G401 (cell line): Measurements from ENCODE around the gene PLD1. TPM values are rescaled to one million over a fixed set of nuclear protein-coding genes. Genes with fewer than 3 reads are reported as not detected.

ENCODE experiments used
- DNase-seq: peaks from one replicate; pipeline ENCODE4 v3.0.0-alpha.2; 2015; ENCODE audit warnings: low spot score
- in situ Hi-C: cut with HindIII; loops from 2 replicates; pipeline ENCODE4 v1.10.0; 2016; ENCODE audit warnings: low sequenced_read_pairs, mixed read lengths
- total RNA-seq: library from RNA; depleted of rRNA; stranded (reverse); fragments of >200 nt; shearing (Covaris generic); gene quantifications from 2 replicates; pipeline ENCODE4 v1.2.3, GENCODE V29; 2014

The PLD1 gene
- total RNA-seq, 1 experiment from 2014 or later, result not detected

DNA sequence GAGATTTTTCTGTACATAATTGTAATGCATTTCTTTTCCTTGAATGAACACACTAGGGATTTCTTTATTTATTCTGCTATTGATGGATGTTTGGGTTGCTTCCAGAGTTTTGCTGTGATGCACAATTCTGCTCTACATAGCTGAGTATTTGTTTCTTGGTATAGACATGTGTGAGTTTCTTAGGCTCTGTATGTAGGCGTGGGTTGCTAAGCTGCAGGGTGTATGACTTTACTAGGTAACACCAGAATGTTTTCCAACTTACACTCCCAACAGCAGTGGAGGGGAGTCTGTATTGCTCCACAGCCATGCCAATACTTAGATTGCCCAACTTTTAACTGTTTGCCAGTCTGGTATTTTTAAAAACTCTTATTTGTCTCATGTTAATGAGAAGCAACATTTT is 194.6 kb downstream of the PLD1 start:
- in situ Hi-C loops, result no loop called here
- no peak for DNase-seq

DNA sequence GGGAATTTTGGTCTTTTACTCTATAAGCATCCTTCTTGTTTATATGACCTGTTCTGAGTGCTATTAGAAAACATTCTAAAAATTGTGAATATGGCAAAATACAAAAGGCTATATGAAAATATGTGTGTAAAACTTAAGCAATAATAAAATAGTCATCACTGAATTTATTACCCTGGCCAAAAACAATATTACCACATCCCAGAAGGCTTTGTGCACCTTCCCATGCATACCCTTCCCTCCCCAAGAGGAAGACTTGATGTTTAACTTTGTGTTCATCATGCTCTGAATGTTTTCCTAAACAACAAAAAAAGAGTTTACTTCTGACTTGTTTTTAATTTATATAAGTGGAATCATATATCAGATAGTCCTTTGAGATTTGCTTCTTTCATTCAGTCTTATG is 195.0 kb downstream of the PLD1 start:
- in situ Hi-C loops, result no loop called here
- no peak for DNase-seq

DNA sequence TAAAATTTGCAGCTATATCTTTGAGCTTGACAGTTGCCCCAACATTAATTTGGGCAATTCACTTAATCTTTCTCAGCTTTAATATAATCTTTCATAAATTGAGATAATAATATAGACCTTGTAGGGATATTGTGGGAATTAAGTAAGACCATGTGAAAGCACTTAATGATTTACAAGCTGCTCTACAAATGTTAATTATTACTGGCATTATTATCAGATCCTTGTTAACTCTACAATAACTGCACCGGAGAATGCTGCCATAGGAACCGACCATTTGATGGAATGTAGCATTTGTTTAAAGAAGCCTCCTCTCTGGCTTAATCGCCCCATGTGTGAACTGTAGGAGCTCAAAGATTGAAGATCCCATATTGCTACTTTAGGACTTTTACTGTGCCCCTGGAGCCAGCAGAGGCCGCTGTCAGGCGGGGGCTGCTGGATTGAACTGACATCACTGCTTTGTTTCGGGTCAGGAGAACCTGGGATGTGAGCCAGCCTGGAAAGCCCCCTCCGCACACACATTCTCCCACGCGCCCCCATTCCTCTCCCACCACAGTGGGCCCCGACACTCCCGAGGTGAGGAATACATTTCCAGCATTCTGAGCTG is 195.9 kb downstream of the PLD1 start:
- peak; percentile 9 for DNase-seq

DNA sequence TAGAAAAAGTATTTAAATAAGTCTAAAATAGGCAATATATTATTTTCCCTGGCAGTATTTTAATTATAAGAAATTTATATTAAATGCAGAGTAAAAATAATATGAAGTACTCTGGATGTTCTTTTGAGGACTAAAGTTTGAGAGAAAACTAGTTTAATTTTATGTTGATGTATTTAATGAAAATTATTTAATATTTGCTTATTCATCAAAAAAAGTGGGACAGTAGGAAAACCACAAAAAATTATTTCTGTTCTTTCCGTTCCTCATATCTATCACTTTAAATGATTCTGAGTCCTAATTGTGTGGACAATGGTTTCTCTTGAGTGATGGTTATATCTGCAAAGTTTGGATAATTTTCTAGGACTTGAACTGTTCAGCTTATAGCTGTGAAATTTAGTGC is 202.8 kb downstream of the PLD1 start:
- no peak for DNase-seq
- in situ Hi-C loops, result no loop called here

More for the DNA sequence above, 195.9 kb downstream of the PLD1 start:
- in situ Hi-C loops, result no loop called here

DNA sequence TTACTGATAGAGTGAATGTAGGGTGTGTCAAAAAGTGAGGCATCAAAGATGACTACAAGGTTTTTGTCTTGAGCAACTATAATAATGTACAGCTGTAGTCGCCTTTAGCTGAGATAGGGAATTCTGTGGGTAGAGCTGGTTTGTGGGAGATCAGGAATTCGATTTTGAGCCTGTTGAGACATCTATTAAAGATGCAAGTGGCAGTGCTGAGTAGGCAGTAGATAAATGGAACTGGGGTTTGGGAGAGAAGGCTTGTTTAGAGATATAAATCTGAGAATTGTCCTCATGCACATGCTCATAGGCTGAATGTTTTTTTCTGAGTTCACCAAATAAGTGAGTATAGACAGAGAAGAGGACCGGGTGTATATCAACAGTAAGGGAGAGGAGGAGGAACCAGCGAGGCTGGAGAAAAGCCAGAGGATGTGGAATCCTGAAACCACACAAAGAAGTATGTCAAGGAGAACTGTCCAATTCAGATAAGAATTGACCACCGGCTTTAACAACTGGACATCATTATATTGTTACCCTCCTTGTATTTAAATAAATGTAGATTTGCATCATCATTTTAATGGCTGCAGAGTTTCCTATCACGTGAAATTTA is 204.0 kb downstream of the PLD1 start:
- DNase-seq, result no peak
- in situ Hi-C loops, result no loop called here

DNA sequence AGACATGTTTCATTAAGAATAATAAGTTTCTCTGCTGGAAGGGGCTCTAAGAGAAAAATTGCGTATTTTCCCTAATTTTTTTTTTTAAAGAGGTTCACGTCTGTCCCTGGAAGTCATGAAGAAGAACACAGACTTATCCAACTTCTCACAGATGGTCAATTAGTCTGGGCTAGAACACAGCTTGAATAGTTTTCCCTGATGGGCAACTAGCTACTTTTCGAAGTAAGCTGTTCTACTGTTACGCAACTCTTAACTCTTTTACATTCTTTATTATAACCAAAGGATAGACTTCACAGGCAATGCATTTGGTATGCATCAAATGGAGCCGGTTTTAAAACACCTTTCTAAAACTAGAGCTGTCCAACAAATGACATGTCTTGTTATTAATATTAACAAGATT is 205.9 kb downstream of the PLD1 start:
- in situ Hi-C loops, result no loop called here
- no peak for DNase-seq

DNA sequence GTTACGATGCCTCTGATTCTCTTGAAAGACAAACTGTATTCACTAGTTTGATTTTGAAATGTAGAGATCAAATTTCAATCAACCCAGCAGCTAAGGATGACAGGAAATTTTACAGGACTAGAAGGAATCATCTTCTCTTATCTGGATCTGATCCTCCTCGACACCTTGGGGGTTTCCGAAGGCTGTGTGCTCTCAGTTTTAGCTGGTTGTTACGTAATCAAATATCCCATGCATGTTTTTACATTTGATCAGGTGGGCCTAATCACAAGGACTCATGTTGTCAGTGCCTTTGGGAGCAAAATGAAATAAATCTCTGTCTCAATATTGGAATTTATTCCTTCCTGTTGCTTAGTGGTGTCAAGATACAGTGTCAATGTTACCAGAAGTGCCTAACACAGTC is 208.2 kb downstream of the PLD1 start:
- no peak for DNase-seq
- in situ Hi-C loops, result no loop called here

DNA sequence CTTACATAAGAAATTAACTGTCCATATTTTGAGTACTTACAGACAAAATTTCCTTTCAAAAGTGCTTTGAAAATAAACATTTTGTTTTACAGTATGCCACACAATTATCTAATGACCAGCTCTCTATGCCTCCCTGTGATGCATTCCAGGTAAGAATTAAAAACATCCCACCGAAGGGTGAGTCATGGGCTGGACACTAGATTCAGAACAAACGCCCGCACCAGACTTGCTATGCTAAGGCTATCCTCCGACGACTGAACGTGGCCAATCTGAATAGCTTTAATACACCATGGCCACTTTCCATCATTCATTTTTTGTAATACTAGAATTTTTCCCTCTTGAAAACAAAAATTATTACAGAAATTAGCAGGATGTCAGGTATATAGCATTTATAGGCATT is 210.3 kb downstream of the PLD1 start:
- in situ Hi-C loops, result no loop called here
- DNase-seq, result no peak

DNA sequence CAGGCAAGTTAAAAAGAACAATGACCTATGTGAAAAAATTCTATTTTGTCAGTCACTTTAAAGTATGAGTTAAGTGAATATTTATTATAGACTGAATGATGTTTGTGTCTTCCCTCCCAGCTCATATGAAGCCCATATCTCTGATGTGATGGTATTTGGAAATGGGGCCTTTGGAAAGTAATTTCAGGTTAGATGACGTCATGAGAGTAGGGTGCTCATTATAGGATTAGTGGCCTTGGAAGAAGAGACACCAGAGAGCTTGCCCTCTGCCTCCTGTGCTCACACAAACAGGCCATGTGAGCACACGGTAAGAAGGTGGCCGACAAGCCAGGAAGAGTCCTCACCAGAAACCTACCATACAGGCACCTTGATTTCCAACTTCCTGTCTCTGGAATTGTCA is 211.3 kb downstream of the PLD1 start:
- in situ Hi-C loops, result no loop called here
- no peak for DNase-seq

DNA sequence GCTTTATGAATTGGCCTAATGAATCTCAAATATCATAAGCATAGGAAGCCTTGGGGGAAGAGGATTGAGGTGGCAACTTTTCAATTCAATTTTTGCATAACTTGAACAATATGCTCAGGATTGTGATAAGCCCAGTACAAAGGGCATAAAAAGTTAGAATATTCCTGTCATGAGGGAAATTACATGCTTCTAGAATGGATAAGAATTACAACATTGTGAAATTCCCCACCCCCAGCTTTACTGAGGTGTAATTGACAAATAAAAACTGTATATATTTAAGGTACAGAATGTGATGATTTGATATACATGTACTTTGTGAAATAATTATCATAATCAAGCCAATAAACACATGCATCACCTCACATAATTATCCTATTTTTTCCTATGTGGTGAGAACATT is 217.5 kb downstream of the PLD1 start:
- DNase-seq, result no peak
- in situ Hi-C loops, result no loop called here

DNA sequence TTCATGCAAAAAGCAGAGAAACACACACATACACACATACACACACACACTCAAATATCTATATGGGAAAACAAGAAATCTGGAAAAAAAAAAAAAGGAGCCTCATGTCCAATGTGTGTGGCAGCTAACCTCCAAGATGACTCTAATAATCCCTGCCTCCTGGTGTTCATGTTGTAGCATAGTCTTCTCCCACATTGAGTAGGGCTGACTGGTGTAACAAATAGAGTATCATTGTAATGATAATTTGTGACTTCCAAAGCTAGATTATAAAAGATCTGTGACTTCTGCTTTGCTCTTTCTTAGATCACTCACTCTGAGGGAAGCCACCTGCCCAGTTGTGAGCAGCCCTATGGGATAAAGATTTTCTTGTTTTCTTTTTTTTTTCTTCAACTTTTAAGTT is 219.2 kb downstream of the PLD1 start:
- no peak for DNase-seq
- in situ Hi-C loops, result no loop called here

DNA sequence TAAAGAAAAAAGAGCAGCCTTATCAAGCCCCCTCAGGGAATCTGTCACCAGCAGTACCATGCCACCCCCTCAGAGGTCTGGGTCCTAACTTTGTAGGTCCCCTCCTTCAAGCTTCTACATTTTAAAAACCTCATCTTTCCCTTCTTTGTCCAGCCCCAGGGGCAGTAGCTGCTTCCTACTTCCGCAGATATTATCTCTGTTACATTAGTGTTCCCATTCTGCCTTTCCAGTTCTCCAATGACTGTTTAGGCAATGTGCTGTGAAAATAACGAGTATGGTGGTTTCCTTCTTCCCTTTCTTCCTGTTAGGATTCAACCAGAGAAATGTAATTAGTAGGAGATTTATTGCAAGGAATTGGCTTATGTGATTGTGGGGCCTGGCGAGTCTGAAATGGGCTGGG is 224.0 kb downstream of the PLD1 start:
- no peak for DNase-seq
- in situ Hi-C loops, result no loop called here

DNA sequence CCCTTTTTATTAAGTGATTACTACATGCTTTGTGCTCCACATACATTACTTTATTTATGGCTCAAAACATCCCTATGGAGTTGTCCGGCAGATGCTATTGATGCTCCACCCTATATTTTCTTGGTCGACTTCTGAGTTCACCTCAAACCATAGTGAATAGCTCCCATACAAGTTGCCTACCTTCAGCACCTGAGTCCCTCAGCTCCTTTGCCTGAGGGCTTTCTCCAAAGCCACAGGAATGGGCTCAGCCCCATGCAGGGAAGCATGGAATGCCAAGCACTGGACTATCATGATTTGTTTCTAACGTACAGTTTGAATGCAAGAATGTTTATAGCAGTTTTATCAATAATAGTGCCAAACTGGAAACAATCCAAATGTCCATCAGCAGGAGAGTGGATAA is 225.2 kb downstream of the PLD1 start:
- no peak for DNase-seq
- in situ Hi-C loops, result no loop called here

DNA sequence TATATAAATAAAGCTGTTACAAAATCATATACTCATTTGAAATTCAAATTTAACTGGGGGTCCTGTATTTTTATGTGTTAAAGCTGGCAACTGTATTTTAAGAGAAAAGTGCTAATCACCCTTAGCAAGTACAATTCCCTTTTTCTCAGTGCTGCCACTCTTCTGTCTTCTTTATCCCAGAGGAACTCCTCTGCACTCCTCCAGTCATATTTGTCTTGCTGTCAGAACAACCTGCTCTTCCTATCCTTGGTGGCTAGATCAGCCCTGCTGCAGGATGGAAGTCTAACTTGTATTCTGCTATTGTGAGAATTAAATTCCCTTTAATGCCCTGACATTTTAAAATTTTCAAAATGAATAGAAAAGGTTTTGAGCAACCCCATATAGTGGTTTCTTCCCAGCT is 226.2 kb downstream of the PLD1 start:
- no peak for DNase-seq
- in situ Hi-C loops, result no loop called here

DNA sequence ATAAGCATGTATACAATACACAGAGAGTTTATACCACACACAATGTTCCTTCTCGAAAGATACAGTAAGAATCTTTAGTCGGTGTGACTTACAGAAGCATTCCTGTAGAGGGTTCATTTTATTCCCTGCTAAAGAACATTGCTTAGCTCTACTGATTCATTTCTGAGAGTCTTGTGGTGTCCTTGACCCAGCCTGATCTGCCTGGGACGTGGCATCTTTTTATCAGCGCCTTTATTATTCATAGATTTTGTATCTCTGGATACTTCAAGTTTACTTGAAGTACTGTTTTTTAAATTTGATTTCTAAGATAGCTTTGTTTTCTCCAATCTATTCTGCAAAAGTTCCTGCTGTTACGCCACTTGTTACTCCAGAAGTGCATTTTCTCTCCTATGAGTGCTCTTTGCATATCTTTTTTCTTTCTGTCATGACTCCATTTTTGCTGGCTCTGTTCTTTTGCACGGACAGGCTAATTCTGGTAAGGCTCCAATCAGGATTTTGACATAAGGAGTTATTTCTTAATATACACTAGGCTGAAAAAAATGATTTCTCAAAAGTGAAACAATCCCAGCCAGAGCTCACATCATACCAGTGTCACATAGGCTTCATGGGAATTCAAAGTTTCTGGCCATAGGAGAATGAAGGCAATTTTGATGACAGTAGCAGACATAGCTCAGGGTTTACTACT is 235.6 kb downstream of the PLD1 start:
- in situ Hi-C loops, result no loop called here
- DNase-seq, result no peak

DNA sequence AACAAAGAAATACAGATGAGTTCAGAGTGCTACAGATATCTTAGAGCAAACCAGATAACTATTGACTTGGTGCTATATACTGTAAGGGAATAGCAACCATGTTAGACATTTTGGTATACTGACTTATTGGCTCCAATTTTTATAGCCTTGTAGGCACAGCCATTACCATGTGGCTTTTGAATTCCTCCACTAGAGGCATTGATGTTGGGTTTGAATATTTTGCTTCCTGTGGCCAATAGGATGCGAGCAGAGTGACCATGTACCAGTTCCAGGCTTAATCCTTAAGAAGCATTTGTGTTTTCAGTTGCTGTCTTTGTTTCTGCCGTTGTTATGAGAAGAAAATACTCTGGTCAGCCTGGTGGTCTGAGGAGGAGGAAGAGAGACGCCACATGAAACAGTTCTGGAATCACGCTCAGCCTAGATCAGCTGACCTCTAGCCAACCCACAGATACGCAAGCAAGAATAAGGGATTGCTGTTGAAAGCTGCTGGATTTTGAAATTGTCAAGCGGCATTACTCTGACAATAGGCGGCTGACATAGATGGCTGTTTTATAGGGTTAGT is 240.6 kb downstream of the PLD1 start:
- no peak for DNase-seq
- in situ Hi-C loops, result no loop called here

DNA sequence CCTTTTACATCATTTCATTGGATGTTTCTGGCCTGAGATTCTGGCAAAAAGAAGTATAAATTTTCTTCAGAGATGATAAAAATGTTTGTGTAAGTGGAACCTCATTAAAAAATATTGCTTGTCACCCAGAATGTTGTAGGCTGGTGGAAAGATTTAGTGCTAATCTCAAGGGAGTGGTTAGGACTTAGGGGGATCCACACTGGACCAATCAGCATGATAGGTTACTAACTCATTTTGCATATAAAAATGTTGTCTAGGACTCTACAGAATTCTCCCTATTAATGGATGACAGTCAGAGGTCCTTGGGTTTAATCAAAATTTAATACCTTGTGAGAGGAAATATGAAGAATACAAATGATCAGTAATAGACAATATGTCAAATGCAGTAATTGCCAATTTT is 241.5 kb downstream of the PLD1 start:
- in situ Hi-C loops, result no loop called here

DNA sequence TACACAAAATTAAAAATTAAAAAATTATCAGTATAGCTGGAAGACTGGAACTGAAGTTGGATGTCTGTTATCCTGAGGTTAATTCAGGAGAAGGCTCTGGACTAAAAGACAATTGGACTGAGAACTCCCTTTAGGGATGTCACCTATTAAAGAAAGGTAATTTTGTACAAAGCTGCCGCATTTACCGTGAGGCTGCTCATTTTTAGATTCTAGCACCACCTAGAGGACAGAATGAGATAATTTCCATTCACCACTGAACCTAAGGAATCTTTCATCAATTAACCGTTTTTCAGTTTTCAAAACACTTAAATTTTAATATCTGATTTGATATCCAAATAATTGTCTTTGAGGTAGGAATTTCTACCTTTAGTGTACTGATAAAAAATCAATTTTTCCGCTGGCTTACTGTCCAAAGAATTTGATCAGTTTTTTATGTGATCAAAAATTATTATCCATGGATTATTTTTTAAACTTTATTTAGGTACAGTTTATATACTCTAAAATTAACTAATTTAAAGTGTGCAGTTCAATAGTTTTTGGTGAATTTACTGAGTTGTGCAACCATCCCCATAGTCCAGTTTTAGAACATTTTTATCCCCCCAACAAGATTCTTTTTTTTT is 243.4 kb downstream of the PLD1 start:
- peak; percentile 62 for DNase-seq
- in situ Hi-C loops, result no loop called here

More for the DNA sequence above, 241.5 kb downstream of the PLD1 start:
- no peak for DNase-seq

DNA sequence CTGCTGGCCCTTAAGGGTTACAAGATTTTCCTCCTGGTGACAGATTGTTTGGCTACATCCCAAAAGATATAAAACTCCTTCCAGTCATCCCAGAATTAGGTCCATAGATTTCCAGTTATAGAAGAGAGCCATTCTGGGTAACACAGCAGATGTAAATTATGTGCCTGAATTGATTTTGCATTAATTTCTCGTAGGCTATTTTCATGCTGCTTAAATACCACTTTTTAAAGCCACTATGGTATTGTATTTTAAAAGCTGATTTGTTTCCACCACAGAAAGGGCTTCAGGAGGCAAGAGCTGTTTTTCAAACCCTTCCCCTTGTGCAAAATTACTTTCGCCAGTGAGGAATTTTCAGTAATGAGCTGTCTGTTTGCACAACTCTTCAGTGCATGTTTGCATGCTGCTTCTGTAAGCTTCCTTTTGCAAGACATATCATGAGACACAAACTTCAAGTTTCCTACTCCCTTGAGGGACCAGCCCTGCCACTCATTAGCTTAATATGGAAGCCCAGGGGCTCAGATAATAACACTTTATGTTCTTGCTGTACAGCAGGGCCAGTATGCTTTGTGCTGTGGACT is 244.7 kb downstream of the PLD1 start:
- peak; percentile 15 for DNase-seq
- in situ Hi-C loops, result no loop called here
